Tibial artery (tissue), 4 donors: ENCODE results near the gene BCR.

Experiments
- DNase-seq, 2 donors: peaks; one replicate each; pipeline ENCODE4 v3.0.0-alpha.2; 2019
- H3K27ac ChIP-seq, 2 donors: fragments of 200-600 bp; sonication (generic) in 1 of 2; 1 replicate in 1 of 2; 2 replicates in 1 of 2; pipeline ENCODE4 v1.5.1; 2018 to 2019; ENCODE audit warnings: mild to moderate bottlenecking in 1 of 2
- H3K27me3 ChIP-seq, 2 donors: fragments of 200-600 bp; sonication (generic) in 1 of 2; one replicate each; pipeline versions ENCODE4 v1.5.1 to v1.6.0; 2016 to 2019
- H3K36me3 ChIP-seq, 3 donors: fragments of 200-600 bp; sonication (generic) in 2 of 3; one replicate each; pipeline ENCODE4 v1.5.1; 2016 to 2019; ENCODE audit warnings: mild to moderate bottlenecking in 2 of 3
- H3K4me1 ChIP-seq, 4 donors: fragments of 200-600 bp; sonication (generic) in 2 of 4; 1 replicate in 3 of 4; 2 replicates in 1 of 4; pipeline ENCODE4 v1.5.1; 2016 to 2019
- H3K4me3 ChIP-seq, 2 donors: fragments of 200-600 bp; sonication (generic) in 1 of 2; 1 replicate in 1 of 2; 2 replicates in 1 of 2; pipeline ENCODE4 v1.5.1; 2018 to 2019; ENCODE audit warnings: mild to moderate bottlenecking in 2 of 2
- H3K9me3 ChIP-seq, 3 donors: fragments of 200-600 bp; sonication (generic) in 1 of 3; one replicate each; pipeline ENCODE4 v1.5.1; 2016 to 2019
- CTCF ChIP-seq, 2 experiments: fragments of 200-600 bp in 1 of 2; fragments of 450-650 bp in 1 of 2; IDR thresholded peaks; one replicate each; pipeline ENCODE4 v1.5.1; 2017 to 2019; ENCODE audit warnings: antibody characterized with exemption in 2 of 2, mild to moderate bottlenecking in 1 of 2, moderate library complexity in 1 of 2
- intact Hi-C: fragments of 100-400 bp; cut with DNase I; formaldehyde crosslinking; loops from one replicate; pipeline ENCODE4 v1.15.0; 2023; ENCODE audit warnings: low total_unique reads

Gene BCR

GRCh38 chr22:23156286-23156685, 24.0 kb upstream of the BCR start:
- no peaks in the 10 kb centered on the region for H3K4me1 ChIP-seq
- DNase-seq, result no peak
- intact Hi-C loops, result no loop called here
- no peaks in the 10 kb centered on the region for H3K9me3 ChIP-seq
- H3K27me3 ChIP-seq, result no peaks in the 10 kb centered on the region
- TF ChIP-seq CTCF (IDR thresholded peaks at IDR 0.05), result no peak
- H3K27ac ChIP-seq, result no peak overlapping the region
- no peak overlapping the region for H3K4me3 ChIP-seq
- H3K36me3 ChIP-seq, result peaks cover 0 to 61% (median 16%) of the 10 kb centered on the region in 3 donors

- H3K9me3 ChIP-seq, result no peaks in the 10 kb centered on the region
- no peak for TF ChIP-seq CTCF (IDR thresholded peaks at IDR 0.05)
- H3K27me3 ChIP-seq, result no peaks in the 10 kb centered on the region
- intact Hi-C loops, result no loop called here
- DNase-seq, result no peak
- H3K4me3 ChIP-seq, result no peak overlapping the region
- no peak overlapping the region for H3K27ac ChIP-seq
- no peaks in the 10 kb centered on the region for H3K4me1 ChIP-seq
- peaks cover 0 to 57% (median 9%) of the 10 kb centered on the region in 3 donors for H3K36me3 ChIP-seq
Observed at GRCh38 chr22:23157560-23158515, 22.5 kb upstream of the BCR start.

GRCh38 chr22:23158516-23159290, 21.6 kb upstream of the BCR start:
- TF ChIP-seq CTCF (IDR thresholded peaks at IDR 0.05), result no peak
- Histone ChIP-seq H3K4me1 (peaks cover 0 to 2% (median 0%) of the 10 kb centered on the region in 4 donors), H3K27me3 (no peaks in the 10 kb centered on the region), H3K36me3 (peaks cover 0 to 51% (median 9%) of the 10 kb centered on the region in 3 donors), H3K9me3 (no peaks in the 10 kb centered on the region), H3K4me3 (no peak overlapping the region), H3K27ac (no peak overlapping the region)
- intact Hi-C loops, result no loop called here
- DNase-seq, result no peak

GRCh38 chr22:23159291-23159630, 21.0 kb upstream of the BCR start:
- intact Hi-C loops, result no loop called here
- Histone ChIP-seq H3K36me3 (peaks cover 0 to 47% (median 9%) of the 10 kb centered on the region in 3 donors), H3K4me1 (peaks cover 0 to 5% (median 0%) of the 10 kb centered on the region in 4 donors), H3K27ac (no peak overlapping the region), H3K27me3 (no peaks in the 10 kb centered on the region), H3K4me3 (no peak overlapping the region), H3K9me3 (no peaks in the 10 kb centered on the region)
- DNase-seq, result no peak
- TF ChIP-seq CTCF (IDR thresholded peaks at IDR 0.05), result no peak

GRCh38 chr22:23161029-23161428, 19.3 kb upstream of the BCR start:
- H3K36me3 ChIP-seq, result peaks cover 0 to 43% (median 9%) of the 10 kb centered on the region in 3 donors
- H3K4me3 ChIP-seq, result no peak overlapping the region
- intact Hi-C loops, result no loop called here
- TF ChIP-seq CTCF (IDR thresholded peaks at IDR 0.05), result no peak
- H3K9me3 ChIP-seq, result no peaks in the 10 kb centered on the region
- H3K27ac ChIP-seq, result no peak overlapping the region
- H3K4me1 ChIP-seq, result peaks cover 0 to 5% (median 0%) of the 10 kb centered on the region in 4 donors
- DNase-seq, result no peak
- no peaks in the 10 kb centered on the region for H3K27me3 ChIP-seq
